Testis (tissue), 2 donors: ENCODE results near the gene ESR2.

Experiments
- POLR2A ChIP-seq: fragments of 450-650 bp; IDR thresholded peaks from one replicate; pipeline ENCODE4 v1.6.1; 2017; ENCODE audit warnings: antibody characterized with exemption, mild to moderate bottlenecking, moderate library complexity
- TF ChIP-seq, protein P1 (sequence below), 3 experiments: fragments of 450-650 bp in 2 of 3; fragments of 200-600 bp in 1 of 3; sonication (generic) in 1 of 3; IDR thresholded peaks; one replicate each; pipeline ENCODE4 v1.5.1; 2016 to 2019; ENCODE audit warnings: antibody characterized with exemption in 3 of 3, mild to moderate bottlenecking in 2 of 3, moderate library complexity in 1 of 3

- TF ChIP-seq, protein P1, sequence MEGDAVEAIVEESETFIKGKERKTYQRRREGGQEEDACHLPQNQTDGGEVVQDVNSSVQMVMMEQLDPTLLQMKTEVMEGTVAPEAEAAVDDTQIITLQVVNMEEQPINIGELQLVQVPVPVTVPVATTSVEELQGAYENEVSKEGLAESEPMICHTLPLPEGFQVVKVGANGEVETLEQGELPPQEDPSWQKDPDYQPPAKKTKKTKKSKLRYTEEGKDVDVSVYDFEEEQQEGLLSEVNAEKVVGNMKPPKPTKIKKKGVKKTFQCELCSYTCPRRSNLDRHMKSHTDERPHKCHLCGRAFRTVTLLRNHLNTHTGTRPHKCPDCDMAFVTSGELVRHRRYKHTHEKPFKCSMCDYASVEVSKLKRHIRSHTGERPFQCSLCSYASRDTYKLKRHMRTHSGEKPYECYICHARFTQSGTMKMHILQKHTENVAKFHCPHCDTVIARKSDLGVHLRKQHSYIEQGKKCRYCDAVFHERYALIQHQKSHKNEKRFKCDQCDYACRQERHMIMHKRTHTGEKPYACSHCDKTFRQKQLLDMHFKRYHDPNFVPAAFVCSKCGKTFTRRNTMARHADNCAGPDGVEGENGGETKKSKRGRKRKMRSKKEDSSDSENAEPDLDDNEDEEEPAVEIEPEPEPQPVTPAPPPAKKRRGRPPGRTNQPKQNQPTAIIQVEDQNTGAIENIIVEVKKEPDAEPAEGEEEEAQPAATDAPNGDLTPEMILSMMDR (IDR thresholded peaks at IDR 0.05) = no peak
- no peak for TF ChIP-seq POLR2A
Observed at GRCh38 chr14:64238049-64238448, 56.1 kb downstream of the ESR2 start.
